Measurements from ENCODE around the gene MRS2.
"Not testable (repeated sequence)": the region's sequence is repeated elsewhere in the genome, so short reads cannot be mapped to it uniquely, and the experiment has no call there.

MRS2 gene, protein sequence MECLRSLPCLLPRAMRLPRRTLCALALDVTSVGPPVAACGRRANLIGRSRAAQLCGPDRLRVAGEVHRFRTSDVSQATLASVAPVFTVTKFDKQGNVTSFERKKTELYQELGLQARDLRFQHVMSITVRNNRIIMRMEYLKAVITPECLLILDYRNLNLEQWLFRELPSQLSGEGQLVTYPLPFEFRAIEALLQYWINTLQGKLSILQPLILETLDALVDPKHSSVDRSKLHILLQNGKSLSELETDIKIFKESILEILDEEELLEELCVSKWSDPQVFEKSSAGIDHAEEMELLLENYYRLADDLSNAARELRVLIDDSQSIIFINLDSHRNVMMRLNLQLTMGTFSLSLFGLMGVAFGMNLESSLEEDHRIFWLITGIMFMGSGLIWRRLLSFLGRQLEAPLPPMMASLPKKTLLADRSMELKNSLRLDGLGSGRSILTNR

GRCh38 chr6:24402697-24403500 lies at the start of gene MRS2:
TSS of gene MRS2 (plus strand) at chr6:24402936. CDS start at chr6:24403047, 111 bp downstream.
- peak; percentile 86 for DNase-seq

GRCh38 chr6:24353861-24354260 lies 48.9 kb upstream of the MRS2 start:
- DNase-seq, result no peak

- DNase-seq, result no peak
Observed at GRCh38 chr6:24355393-24355792, 47.3 kb upstream of the MRS2 start.

DNA sequence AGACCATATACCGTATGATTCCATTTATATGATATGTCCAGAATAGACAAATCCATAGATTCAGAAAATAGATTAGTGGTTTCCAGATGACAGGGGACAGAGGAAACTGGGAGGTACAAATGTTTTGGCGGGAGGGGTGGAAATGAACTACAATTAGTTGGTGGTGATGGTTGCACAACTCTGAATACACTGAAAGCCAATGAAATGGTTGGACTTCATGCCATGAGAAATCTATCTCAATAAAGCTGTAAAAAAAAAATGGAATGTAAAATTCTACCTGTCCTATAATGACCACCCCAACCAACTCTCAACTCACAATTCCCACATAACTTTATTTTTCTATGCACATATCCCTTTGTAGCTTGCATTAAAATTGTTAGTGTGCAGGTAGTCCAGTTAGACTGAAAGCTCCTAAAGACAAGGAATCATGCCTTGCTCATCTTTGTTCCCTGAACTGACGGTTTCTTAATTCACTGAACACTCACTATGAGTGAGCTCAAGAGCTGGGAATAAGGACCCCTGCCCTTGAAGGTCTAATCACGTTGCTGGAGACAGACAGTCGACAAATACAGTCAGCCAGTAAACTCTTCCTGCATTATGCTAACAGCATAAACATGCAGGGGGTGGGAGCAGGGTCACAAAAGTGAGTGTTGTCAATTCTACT lies 46.3 kb upstream of the MRS2 start:
- DNase-seq, result no peak

GRCh38 chr6:24357336-24358218 lies 45.2 kb upstream of the MRS2 start, which contains the start of gene DCDC2:
TSS of gene DCDC2 (minus strand) at chr6:24358059. CDS start at chr6:24357750, 309 bp downstream.
- DNase-seq, result peak; percentile 57

- no peak for DNase-seq
Observed at GRCh38 chr6:24358219-24358821, 44.4 kb upstream of the MRS2 start.

GRCh38 chr6:24359640-24360454 lies 42.9 kb upstream of the MRS2 start:
- peak; percentile 78 for DNase-seq

GRCh38 chr6:24362363-24362762 lies 40.4 kb upstream of the MRS2 start:
- DNase-seq, result not testable (repeated sequence)

DNA sequence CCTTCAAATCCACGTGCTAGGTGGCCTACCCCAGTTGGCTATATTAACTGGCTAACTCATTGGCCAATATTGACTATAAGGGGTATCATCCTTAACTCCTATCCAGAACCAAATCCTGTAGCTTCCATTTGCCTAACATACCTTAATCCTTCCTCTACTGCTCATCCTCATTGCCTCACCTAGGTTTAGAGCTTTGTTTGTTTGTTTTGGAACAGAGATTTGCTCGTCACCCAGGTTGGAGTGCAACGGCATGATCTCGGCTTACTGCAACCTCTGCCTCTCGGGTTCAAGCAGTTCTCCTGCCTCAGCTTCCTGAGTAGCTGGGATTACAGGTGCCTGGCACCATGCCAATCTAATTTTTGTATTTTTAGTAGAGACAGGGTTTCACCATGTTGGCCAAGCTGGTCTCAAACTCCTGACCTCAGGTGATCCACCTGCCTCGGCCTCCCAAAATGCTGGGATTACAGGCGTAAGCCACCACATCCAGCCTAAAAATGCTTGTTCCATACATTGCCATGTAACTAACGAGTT lies 37.6 kb upstream of the MRS2 start:
- DNase-seq, result not testable (repeated sequence)

DNA sequence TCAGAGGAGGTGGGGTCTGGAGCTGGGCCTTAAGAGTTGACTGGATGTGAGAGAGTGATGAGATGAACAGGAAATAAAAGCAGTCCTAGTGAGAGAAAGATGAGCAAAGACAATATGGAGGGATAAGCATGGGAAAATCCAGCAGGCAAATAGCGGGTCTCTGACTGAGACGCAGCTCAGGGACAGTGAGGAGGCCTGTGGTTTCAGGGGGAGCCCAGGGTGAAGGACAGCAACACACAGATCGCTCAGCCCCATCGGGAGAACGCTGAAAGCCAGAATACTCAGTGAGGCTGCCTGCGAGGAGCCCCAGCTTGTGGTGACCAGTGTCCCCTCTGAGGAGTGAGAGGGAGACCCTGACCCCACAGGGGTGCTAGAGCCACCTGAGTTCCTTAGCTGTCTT lies 28.1 kb upstream of the MRS2 start:
- DNase-seq, result no peak

GRCh38 chr6:24376871-24377270 lies 25.9 kb upstream of the MRS2 start:
- no peak for DNase-seq

- DNase-seq, result no peak
Observed at GRCh38 chr6:24378473-24379097, 24.2 kb upstream of the MRS2 start.

- DNase-seq, result no peak
Observed at GRCh38 chr6:24381476-24382219, 21.1 kb upstream of the MRS2 start.

DNA sequence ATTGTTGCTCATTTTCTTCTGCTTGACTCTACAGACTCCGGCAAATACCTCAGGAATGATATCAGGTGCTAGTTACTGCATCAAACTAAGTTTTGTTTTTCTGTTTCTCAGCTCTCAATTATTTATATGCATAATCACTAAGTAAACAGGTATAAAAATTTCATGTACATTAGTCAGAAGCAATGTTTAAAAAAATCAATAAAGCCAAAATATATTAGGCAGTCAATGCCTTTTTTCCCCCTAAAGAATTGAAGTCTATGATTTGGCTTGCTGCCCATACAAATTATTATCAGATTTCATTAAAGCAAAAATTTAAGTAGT lies 20.6 kb upstream of the MRS2 start:
- DNase-seq, result no peak

GRCh38 chr6:24382891-24383494 lies 19.7 kb upstream of the MRS2 start:
- DNase-seq, result not testable (repeated sequence)

- DNase-seq, result not testable (repeated sequence)
Observed at GRCh38 chr6:24384369-24385130, 18.2 kb upstream of the MRS2 start.

- no peak for DNase-seq
Observed at GRCh38 chr6:24385536-24386269, 17.0 kb upstream of the MRS2 start.

- DNase-seq, result no peak
Observed at GRCh38 chr6:24387818-24388217, 14.9 kb upstream of the MRS2 start.

All from CD4-positive, alpha-beta T cell treated with Interleukin-17A for 1 hour (primary cell).